AG04449 (cell line): Measurements from ENCODE around the gene KY.

Experiments used
- CTCF ChIA-PET: fragments of 350-600 bp; formaldehyde crosslinking; extraction: SDS; loops from one replicate; lab custom pipeline; 2021; ENCODE audit warnings: antibody characterized with exemption; lab: Yijun Ruan, JAX
- POLR2A ChIA-PET: fragments of 400-600, 350-600 bp; formaldehyde crosslinking; extraction: SDS; loops from one replicate; lab custom pipeline; 2020; ENCODE audit warnings: antibody characterized with exemption, inconsistent platforms; lab: Yijun Ruan, JAX
- DNase-seq: peaks from one replicate; pipeline ENCODE4 v3.0.0-alpha.2; 2010; ENCODE audit warnings: low read depth, low spot score
- H3K4me3 ChIP-seq: 2 replicates; pipeline ENCODE4 v1.5.1; 2011; ENCODE audit warnings: low read depth, mild to moderate bottlenecking, control low read depth, low read length
- TF ChIP-seq, protein P1 (sequence below): IDR thresholded peaks from one replicate; pipeline ENCODE4 v1.5.1; 2011; ENCODE audit warnings: mild to moderate bottlenecking, moderate library complexity, low read length, control low read depth, inconsistent platforms; ENCODE audit not compliant: insufficient read depth; ENCODE audit errors: missing control alignments

KY gene

DNA sequence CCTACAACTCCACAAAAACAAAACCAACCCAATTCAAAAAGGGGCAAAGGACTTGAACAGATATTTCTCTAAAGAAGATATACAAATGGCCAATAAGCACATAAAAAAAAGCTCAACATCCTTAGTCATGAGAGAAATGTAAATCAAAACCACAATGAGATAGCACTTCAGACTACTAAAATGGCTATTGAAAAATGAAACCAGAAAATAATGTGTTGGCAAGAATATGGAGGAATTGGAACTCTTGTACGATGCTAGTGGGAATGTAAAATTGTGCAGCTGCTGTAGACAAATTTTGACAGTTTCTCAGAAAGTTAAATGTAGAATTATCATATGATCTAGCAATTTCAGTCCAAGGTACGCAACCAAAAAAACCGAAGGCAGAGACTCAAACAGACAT lies 29.0 kb downstream of the KY start:
- no peak for DNase-seq
- ChIA-PET POLR2A (no interaction called here), CTCF (interaction anchor here (1.7 to 3.8 kb wide), 2 partner anchors 18 to 133 kb away, joined by 6 to 17 read pairs; no protein-coding TSS in a partner anchor)
- H3K4me3 ChIP-seq = no peak overlapping the region
- TF ChIP-seq, protein P1, sequence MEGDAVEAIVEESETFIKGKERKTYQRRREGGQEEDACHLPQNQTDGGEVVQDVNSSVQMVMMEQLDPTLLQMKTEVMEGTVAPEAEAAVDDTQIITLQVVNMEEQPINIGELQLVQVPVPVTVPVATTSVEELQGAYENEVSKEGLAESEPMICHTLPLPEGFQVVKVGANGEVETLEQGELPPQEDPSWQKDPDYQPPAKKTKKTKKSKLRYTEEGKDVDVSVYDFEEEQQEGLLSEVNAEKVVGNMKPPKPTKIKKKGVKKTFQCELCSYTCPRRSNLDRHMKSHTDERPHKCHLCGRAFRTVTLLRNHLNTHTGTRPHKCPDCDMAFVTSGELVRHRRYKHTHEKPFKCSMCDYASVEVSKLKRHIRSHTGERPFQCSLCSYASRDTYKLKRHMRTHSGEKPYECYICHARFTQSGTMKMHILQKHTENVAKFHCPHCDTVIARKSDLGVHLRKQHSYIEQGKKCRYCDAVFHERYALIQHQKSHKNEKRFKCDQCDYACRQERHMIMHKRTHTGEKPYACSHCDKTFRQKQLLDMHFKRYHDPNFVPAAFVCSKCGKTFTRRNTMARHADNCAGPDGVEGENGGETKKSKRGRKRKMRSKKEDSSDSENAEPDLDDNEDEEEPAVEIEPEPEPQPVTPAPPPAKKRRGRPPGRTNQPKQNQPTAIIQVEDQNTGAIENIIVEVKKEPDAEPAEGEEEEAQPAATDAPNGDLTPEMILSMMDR = no peak

DNA sequence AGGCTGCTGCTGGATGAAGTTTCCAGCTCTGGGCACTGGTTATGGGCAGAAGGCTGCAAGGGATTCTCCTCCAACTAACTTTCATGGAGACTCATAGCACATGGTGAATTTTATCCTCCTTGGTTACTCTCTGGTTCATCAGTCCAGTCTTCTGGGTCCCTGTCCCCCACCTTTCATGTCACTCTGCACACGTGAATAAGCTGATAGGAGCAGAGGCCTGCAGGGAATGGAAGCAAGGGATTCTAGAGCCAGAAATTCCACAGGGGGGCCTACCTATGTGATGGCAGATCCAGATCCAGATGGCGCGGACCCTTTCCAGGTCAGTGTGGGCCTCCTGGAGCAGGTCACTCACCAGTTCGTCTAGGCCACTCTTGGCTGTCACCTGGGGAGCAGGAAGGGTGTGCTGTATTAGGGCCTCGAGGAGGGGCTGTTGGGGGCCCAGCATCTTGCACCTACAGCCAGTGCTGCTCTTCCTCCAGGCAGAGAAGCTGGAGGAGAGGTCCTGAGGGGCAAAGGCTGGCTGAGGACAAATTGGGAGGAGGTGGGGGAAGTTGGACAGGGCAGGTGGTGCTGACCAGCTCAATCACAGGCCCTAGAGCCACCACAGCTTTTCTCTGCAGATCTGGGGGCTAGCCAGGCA lies 30.2 kb downstream of the KY start:
- no peak overlapping the region for H3K4me3 ChIP-seq
- no peak for DNase-seq
- TF ChIP-seq, protein P1 = no peak
- ChIA-PET POLR2A (no interaction called here), CTCF (interaction anchor here (1.0 to 3.8 kb wide), 4 partner anchors 10 to 174 kb away, joined by 3 to 17 read pairs (median 6); no protein-coding TSS in a partner anchor)

DNA sequence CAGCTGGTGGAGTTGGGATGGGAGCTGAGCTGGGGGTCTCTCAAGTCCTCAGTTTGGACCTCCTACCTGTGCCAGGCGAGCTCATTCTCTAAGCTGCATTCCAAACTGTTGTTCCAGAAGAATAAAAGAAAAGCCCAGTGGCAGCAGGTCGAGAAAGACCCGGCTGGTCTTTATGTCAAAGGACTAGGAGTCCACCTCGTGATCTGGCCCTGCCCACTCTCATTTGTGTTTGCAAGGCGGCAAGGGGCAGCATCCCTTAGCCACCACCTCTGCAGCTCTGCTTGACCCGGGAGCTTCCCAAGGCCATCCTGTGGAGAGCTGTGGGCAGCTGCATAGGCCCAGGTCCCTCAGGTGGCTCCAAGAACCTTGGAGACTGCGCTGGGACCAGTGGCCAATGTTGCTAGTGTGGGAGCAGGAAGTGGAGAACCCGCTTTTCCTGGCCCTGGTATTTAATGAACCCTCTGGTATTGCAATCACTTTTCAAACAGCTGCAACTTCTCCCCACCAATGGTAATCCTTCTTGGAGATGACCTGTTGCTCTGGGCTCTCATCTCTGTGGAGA lies 30.9 kb downstream of the KY start:
- ChIA-PET CTCF (interaction anchor here (0.6 to 3.8 kb wide), 4 partner anchors 10 to 175 kb away, joined by 3 to 17 read pairs (median 6); no protein-coding TSS in a partner anchor), POLR2A (no interaction called here)
- TF ChIP-seq, protein P1 = no peak
- H3K4me3 ChIP-seq = no peak overlapping the region
- DNase-seq = no peak

DNA sequence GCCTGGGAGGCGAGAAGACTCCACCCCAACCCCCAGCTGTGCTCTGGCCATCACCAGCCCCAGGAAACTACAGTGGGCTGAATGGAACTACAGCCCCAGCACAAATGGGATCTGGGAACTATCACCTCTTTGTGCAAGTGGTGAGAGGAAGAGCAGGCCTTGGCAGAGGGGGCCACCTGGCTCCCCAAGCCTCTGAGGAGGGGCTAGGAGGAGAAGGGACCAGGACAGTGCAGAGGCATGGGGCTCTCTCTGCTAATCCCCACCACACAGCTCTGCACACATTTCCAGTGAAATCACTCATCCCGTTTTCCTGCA lies 31.6 kb downstream of the KY start:
- H3K4me3 ChIP-seq = no peak overlapping the region
- TF ChIP-seq, protein P1 = no peak
- DNase-seq = no peak
- ChIA-PET POLR2A (no interaction called here), CTCF (interaction anchor here (1.3 to 3.8 kb wide), 4 partner anchors 11 to 175 kb away, joined by 3 to 17 read pairs (median 6); no protein-coding TSS in a partner anchor)

DNA sequence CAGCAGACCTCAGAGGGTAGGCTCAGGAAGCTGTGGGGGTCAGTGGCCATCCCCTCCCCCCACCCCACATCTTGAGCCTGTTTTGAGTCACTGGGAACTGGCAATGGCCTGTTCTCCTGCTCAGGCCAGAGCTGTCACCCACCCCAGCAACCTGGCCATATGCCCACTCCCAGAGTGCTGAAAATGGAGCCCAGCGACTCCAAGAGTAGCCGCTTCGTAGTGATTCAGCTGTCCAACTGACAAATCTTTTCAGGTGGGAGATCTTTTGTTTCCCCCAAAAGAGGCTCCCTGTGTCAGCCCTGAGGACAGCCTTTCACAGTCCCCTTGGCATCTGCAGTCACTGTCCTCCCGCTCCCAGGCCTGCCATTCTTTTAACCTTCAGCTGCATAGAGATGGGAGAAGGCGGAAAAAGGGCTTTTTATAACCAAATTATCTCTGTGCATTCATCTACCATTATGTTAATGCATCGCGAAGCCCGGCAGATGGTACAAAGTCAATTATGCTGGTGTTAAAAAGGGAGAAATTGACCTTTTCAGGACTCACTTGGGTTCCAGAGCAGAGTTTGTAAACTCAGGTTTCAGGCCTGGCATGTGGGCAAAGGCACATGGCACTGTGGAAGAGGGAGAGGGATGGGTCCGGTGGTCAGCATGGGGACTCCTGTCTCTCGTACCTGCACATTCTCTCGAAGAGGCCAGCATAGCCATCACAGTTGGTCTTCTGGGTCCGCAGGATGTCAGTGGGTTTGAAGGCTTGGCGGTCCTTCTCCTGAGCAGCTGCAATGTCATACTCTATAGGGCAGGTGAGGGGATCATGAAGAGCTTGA lies 32.1 kb downstream of the KY start:
- POLR2A ChIA-PET = no interaction called here
- H3K4me3 ChIP-seq = no peak overlapping the region
- no peak for DNase-seq
- TF ChIP-seq, protein P1 = no peak
- CTCF ChIA-PET = interaction anchor here (1.3 to 3.8 kb wide), 4 partner anchors 12 to 136 kb away, joined by 3 to 17 read pairs (median 7); no protein-coding TSS in a partner anchor
